ENCODE results near the gene PILRA.
"Not testable (repeated sequence)": the region's sequence is repeated elsewhere in the genome, so short reads cannot be mapped to it uniquely, and the experiment has no call there.

Gene PILRA

DNA sequence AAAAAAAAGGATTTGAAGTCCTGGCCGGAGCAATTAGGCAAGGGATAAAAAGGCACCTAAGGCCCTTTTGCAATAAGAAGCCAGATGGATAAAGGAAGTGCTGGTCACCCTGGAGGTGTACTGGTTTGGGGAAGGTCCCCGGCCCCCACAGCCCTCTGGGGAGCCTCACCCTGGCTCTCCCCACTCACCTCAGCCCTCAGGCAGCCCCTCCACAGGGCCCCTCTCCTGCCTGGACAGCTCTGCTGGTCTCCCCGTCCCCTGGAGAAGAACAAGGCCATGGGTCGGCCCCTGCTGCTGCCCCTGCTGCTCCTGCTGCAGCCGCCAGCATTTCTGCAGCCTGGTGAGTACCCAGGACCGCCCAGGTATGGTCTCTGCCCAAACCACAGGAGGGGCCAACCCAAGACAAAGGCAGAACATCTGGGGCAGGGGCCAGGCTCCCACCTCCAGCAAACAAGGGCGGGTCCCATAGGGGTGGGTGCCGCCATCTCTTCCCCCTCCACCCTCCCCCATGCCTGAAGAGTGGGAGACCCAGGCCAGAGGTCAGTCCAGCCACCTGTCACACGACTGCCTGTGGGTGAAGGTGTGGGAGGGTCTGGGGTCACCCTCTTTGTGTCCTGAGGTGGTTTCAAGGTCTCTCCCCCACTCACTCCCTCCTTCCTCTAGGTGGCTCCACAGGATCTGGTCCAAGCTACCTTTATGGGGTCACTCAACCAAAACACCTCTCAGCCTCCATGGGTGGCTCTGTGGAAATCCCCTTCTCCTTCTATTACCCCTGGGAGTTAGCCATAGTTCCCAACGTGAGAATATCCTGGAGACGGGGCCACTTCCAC is 15.0 kb upstream of the PILRA start, which contains the start of gene PILRB:
Gene PILRB (plus strand): TSS at position 91 of the 830 bp plus-strand sequence. CDS start 186 bp downstream, at position 277.
- no peak for DNase-seq (ENCODE audit: low spot score)

DNA sequence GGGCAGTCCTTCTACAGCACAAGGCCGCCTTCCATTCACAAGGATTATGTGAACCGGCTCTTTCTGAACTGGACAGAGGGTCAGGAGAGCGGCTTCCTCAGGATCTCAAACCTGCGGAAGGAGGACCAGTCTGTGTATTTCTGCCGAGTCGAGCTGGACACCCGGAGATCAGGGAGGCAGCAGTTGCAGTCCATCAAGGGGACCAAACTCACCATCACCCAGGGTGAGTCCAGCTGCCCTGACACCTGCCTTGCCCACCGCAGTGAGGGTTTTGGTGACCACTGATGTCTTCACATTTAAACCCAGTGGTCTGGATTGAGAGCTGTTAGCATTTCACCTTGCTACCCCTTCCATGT is 14.5 kb upstream of the PILRA start:
- no peak for DNase-seq (ENCODE audit: low spot score)

DNA sequence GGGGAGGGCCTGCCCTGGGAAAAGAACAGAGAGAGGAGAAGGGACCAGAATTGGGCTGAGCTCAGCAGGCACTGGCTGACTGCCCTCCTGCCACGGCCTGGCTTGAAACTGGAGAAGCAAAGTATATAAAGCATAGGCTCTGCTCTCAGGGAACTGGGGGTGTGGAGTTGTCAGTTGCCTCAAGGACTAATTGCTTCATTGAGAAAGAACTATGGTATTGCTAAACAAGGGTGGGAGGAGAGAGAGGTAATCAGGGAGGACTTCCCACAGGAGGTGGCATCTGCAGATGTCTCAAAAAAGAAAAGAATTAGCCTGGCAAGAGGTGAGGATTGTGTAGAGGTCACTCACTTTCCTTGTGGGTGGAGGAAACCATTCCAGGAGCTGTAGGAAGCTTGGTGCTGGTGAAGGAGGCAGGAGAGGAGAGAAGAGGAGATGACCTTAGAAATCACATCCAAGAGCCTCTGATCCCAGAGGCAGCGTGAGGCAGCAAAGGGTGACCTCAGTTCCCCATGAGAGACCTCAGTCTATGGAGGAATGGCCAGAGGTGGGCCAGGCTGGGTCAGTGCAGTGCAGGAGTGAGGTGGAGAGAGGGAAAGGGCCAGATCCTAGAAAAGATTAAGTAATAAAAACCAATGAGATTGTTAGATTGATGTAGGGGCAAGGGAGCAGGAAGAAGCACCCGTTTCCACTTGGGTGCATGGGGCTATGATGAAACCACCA is 13.0 kb upstream of the PILRA start:
- DNase-seq (ENCODE audit: low spot score), result no peak

DNA sequence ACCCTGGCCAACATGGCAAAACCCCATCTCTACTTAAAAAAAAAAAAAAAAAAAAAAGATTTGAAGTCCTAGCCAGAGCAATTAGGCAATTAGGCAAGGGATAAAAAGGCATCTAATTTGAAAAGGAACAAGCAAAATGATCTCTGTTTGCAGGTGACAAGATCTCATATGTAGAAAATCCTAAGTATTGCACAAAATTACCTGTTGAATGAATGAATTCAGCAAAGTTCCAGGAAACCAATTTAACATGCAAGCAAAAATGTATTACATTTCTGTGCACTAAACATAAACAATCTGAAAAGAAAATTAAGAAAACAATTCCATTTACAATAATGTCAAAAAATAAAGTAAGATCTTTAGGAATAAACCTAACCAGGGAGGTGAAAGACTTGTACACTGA is 10.2 kb upstream of the PILRA start:
- no peak for DNase-seq (ENCODE audit: low spot score)

DNA sequence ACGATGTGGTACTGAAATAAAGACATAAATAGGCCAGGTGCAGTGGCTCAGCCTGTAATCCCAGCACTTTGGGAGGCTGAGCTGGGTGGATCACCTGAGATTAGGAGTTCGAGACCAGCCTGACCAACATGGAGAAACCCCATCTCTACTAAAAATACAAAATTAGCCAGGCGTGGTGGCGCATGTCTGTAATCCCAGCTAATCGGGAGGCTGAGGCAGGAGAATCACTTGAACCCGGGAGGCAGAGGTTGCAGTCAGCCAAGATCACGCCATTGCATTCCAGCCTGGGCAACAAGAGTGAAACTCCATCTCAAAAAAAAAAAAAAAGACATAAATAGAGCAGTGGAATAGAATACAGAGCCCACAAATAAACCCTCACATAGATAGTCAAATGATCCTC is 9.5 kb upstream of the PILRA start:
- DNase-seq (ENCODE audit: low spot score), result not testable (repeated sequence)

DNA sequence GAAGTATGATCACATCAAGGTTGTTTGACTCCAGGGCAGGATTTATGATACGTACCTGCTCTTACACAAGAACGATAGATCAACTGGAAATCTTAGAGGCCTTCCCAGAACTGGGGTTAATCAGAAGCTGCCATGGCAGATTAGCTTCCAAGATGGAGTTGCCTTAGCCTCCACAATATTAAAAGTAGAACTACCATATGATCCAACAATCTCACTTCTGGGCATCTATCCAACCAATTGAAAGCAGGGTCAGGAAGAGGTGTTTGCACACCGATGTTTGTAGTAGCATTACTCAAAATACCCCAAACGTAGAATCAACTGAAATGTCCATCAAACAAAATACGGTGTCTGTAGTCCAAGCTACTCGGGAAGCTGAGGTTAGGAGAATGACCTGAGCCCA is 8.8 kb upstream of the PILRA start:
- DNase-seq (ENCODE audit: low spot score), result no peak

DNA sequence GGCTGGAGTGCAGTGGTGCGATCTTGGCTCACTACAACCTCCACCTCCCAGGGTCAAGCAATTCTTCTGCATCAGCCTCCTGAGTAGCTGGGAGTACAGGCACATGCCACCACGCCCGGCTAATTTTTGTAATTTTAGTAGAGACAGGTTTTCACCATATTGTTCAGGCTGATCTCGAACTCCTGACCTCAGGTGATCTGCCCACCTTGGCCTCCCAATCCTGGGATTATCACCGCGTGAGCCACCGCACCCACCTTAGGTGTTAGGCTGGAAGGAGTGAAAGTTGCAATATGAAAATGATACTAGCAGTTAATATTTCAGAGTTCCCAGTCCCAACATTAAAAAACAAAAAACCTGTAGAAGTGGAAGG is 7.3 kb upstream of the PILRA start:
- DNase-seq (ENCODE audit: low spot score), result not testable (repeated sequence)

DNA sequence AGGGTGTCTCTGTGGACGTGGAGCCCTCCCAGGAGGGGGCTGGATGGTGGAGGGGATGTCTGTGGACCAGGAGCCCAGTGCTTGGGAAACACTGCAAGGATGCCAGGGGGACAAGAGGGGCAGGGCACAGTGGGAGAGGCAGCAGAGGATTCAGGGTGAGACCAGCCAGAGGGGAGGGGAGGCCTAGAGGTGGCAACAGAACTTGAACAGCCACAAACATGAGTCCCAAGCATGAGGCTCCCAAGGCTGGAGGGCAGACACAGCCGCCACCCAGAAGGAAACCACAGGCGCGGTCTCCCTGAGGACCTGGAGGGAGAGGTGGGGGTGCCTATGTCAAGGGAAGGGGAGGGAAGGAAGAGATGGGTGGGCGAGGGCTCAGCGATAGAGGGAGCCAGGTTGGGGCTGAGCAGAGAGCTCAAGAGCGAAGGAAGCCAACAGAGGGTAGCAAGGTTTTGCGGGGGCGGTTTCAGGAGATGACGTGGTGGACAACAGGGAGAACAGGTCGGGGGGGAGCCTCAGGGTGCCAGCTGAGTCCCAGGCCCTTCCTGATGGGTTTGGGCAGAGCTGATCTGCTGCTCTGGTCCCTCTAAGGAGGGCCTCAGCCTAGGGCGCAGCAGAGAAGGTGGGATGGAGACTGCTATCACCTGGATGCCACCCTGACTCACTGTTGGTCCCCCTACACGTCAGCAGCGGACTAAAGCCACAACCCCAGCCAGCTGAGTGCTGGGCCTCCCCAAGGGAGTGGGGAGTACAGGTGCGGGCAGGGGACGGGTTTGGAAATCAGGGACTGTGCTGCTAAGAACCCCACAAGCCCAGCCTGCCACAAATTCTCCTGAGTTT is 6.7 kb upstream of the PILRA start:
- DNase-seq (ENCODE audit: low spot score), result no peak

DNA sequence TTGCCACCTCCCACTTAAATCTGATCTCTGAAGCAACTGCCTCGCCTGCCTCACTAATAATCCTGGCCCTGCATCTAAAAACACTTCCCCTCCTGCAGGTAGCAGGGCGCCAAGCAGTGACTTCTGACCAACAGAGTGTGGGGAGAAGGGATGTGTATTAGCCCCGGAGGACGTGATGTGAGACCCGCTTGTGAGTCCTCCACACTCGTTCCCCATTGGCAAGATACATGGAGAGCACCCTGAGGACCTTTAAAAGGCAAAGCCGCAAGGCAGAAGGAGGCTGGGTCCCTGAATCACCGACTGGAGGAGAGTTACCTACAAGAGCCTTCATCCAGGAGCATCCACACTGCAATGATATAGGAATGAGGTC is 6.1 kb upstream of the PILRA start:
- no peak for DNase-seq (ENCODE audit: low spot score)

DNA sequence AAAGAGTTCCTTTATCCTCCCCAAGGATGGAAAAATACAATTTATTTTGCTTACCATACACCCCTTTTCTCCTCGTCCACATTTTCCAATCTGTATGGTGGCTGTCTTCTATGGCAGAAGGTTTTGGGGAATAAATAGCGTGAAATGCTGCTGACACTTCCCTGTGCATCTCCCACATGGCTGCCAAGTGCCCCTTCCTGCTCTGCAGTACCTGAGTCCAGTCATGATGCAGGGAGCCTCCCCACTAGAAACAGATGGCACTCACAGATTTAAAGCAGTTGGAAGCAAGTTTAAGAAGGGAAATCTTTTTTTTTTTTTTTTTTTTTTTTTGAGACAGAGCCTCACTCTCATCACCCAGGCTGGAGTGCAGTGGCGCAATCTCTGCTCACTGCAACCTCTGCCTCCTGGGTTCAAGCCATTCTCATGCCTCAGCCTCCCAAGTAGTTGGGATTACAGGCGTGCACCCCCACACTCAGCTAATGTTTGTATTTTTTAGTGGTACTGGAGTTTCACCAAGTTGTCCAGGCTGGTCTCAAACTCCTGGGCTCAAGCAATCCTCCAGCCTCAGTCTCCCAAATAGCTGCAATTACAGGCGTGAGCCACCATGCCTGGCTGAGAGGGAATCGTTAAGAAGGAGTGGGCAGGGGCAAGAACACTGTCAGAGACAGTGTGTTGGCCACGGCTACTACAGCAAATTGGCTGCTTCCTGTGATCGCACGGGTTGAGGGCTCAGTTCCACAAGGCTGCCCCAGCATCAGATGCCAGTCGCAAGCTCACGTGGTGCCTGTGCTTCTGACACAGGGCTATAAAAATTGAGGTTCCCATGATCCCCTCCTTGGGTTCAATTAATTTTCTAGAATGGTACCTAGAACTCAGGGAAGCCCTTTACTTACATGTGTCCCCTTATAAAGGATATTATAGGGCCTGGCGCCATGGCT is 5.3 kb upstream of the PILRA start:
- DNase-seq (ENCODE audit: low spot score), result no peak

DNA sequence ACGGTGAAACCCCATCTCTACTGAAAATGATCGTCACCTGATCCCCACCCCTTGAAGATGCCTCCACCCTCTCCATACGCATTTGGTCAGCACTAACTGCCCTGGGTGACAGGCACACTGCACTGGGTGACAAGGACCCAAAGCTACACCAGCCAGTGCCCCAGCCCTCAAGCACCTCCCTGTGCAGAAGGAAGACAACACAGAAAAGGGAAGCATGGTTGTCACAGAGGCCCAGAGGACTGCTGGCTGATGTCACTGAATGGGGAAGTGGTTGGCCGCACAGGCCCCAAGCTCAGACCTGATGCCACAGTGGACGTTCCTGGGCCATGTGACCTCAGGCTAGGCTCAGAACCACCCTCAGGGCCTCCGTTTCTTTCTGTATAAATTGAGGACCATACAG is 4.2 kb upstream of the PILRA start:
- DNase-seq (ENCODE audit: low spot score), result no peak

DNA sequence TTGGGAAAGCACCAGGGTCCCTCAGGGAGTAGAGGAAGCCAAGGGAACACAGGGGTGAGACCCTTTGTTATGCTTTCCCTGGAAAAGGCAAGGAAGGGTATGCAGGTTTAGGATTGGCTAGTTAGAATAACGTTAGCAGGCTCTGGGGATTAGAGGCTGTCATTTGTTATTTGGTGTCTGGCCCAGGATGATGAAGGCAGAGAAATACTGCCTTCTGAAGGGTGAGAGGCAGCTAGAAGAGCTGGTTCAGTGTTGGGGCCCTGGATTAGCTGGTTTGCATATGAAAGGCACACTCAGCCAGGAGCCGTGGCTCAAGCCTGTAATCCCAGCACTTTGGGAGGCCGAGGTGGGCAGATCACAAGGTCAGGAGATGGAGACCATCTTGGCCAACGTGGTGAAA is 3.0 kb upstream of the PILRA start:
- DNase-seq (ENCODE audit: low spot score), result no peak

DNA sequence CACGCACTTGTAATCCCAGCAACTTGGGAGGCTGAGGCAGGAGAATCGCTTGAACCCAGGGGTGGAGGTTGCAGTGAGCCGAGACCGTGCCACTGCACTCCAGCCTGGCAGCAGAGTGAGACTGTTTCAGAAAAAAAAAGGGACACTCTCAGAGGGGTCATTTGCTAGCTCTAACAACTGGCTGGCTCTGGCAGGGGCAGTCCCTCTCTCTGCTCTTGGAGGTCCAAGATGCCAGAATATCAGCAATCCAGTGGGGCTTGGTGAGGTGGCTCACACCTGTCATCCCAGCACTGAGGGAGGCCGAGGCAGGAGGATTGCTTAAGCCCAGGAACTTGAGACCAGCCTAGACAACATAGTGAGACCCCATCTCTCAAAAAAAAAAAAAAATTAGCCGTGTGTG is 2.5 kb upstream of the PILRA start:
- no peak for DNase-seq (ENCODE audit: low spot score)

DNA sequence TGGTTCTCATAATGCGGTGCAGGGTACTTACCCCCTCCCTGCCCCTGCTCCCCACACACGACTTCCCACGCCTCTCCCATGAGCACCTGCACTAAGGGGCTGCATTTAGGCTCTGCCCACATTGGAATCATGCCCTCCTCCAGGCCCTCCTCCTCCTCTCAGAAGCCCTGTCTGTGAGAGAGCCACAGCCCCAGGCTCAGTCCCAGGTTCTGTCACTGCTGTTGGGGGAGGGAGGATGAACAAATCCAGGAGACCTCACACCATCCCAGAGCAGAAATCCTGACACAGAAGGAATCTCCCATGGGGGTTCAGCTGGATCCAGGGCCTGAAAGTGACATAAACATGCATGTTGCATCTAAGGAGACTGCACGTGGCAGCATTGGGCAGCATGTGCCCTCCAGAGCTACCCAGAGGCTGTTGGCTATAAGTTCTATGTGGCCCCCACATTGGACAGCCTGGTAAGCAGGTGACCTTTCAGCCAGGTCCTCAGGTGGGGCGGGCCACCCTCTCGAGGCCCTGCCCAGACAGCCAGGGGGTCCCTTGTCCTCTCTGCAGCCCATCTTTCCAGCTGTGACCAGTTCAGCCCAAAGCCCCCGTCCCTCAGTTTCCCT is 1.6 kb upstream of the PILRA start:
- no peak for DNase-seq (ENCODE audit: low spot score)

DNA sequence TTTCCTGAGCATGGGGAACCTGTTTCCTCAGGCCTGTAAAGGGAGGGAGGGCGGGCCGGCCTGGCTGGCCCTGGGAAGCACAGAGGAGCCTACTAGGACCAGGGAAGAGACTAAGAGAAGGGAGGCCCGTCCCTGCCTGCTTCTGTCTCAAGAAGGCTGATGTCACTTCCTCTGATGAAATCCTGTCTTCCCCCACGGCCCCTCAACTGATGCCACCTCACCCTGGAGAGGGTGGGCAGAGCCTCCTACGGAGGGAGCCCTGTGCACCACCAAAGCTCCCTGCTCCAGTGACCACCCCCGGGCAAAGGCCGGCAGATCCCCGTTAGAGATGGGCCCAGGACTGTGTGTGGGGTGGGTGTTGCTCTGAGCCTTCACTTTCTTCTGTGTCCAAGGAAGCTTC is 1.0 kb upstream of the PILRA start:
- DNase-seq (ENCODE audit: low spot score), result no peak

DNA sequence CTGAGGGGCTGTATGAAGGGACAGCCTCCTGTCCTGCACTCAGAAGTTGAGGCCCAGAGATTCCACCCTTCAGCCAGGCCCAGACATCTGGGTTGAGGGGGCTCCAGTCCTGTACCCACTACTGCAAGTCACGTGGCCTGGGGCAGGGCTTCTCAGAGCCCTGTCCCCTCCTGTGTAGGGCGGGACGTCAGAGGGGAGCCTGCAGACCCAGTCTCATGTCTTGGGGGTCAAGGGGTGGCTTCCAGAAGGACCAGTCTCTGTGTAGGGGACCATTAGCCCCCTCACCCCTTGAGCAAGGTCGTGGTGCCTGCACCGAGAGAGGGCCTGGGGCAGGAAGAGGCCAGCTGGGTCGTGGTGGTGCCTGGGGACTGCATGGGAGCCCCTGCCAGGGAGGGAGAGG is 593 bp upstream of the PILRA start:
- no peak for DNase-seq (ENCODE audit: low spot score)

DNA sequence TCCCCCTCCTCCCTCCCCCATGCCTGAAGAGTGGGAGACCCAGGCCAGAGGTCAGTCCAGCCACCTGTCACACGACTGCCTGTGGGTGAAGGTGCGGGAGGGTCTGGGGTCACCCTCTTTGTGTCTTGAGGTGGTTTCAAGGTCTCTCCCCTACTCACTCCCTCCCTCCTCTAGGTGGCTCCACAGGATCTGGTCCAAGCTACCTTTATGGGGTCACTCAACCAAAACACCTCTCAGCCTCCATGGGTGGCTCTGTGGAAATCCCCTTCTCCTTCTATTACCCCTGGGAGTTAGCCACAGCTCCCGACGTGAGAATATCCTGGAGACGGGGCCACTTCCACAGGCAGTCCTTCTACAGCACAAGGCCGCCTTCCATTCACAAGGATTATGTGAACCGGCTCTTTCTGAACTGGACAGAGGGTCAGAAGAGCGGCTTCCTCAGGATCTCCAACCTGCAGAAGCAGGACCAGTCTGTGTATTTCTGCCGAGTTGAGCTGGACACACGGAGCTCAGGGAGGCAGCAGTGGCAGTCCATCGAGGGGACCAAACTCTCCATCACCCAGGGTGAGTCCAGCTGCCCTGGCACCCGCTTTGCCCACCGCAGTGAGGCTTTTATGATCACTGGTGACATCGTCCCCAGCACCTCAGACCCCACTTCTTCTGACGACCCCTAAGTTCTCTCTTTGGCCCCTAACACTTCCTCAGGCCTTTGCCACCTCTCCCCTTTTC is 747 bp downstream of the PILRA start:
- DNase-seq (ENCODE audit: low spot score), result not testable (repeated sequence)

DNA sequence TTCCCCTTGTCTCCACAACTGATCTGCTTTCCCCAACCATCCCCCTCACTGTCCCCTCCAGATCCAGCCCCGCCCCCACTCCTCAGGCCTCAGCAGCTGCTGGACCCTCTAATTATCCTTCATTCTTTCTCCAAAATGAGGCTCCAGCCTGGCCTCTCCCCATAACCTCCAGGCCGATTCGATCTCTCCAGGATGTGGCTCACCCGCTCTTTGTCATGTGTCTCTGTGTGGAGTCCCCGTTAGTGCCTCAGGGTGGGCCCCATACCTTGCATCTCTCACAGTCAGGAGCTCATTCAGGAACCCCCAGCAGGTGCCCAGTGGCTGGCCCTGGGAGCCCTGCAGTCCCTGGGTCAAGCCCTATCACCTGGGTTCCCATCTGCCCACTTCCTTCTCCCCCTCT is 1.3 kb downstream of the PILRA start:
- no peak for DNase-seq (ENCODE audit: low spot score)

DNA sequence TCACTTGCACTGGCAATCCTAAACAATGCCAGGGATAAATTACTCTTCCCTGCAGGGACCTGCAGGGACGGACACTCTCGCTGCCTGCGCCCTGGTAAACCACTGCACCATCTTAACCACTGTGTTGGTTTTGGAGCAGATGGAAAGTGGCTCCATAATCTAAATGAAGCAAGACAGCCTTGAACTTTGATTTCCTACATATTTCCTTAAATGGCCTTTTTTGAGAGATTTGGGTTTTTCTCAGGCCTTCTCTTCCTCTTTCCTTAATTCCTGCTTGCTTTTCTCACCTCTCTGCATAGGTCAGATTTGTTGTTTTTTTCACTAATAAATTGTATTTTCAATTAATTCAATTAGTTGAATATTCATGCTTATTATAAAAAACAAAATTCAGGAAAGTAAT is 2.8 kb downstream of the PILRA start:
- DNase-seq (ENCODE audit: low spot score), result no peak

DNA sequence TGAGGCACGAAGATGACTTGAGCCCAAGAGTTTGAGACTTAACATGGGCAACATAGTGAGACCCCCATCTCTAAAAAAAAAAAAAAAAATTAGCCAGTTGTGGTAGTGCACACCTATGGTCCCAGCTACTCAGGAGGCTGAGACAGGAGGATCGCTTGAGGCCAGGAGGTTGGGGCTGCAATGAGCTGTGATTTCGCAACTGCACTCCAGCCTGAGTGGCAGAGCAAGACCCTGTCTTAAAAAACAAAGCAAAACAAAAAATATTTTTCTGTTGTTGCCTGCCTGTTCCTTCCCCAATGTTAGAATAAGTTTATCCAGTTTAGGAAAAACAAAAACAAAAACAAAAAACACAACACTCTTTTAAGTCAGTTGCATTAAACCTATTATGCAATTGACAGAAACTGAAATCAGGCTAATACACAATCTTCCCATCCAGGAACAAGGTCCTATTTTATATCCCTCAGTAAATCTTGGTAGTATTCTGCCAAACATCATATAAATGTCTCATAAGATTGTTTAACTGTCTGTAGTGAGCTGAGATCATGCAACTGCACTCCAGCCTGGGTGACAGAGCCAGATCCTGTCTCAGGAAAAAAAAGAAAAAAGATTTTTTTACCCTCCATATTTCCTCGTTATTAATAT is 4.9 kb downstream of the PILRA start:
- DNase-seq (ENCODE audit: low spot score), result no peak
